GM19463 (cell line): Measurements from ENCODE around the gene CAPN13.

Experiments
- ATAC-seq: cut with Tn5 transposase; IDR thresholded peaks from one replicate; pipeline ENCODE4 v1.9.1; 2021; ENCODE audit warnings: mild to moderate bottlenecking, moderate library complexity; ENCODE audit not compliant: unreplicated experiment

CAPN13 gene

GRCh38 chr2:30807249-30807648 is at the start of gene CAPN13:
CAPN13 (minus strand) TSS chr2:30807446; CDS start chr2:30787325, 20,121 bp downstream.
- ATAC-seq: no peak

- no peak for ATAC-seq
Measured at GRCh38 chr2:30847841-30848240, 40.6 kb upstream of the CAPN13 start.

GRCh38 chr2:30847329-30847728 is 40.1 kb upstream of the CAPN13 start:
- no peak for ATAC-seq

- no peak for ATAC-seq
Measured at GRCh38 chr2:30828586-30828985, 21.3 kb upstream of the CAPN13 start.

GRCh38 chr2:30826916-30827315 is 19.7 kb upstream of the CAPN13 start:
- ATAC-seq: no peak

GRCh38 chr2:30826481-30826880 is 19.2 kb upstream of the CAPN13 start:
- ATAC-seq: no peak

GRCh38 chr2:30823452-30823851 is 16.2 kb upstream of the CAPN13 start:
- no peak for ATAC-seq

GRCh38 chr2:30821960-30822359 is 14.7 kb upstream of the CAPN13 start:
- ATAC-seq: no peak

GRCh38 chr2:30820381-30821055 is 13.3 kb upstream of the CAPN13 start:
- ATAC-seq: no peak

- ATAC-seq: no peak
Measured at GRCh38 chr2:30809938-30810337, 2.7 kb upstream of the CAPN13 start.

- ATAC-seq: no peak
Measured at GRCh38 chr2:30808695-30809094, 1.4 kb upstream of the CAPN13 start.

- ATAC-seq: no peak
Measured at GRCh38 chr2:30803281-30803680, 4.0 kb downstream of the CAPN13 start.

GRCh38 chr2:30802611-30803010 is 4.6 kb downstream of the CAPN13 start:
- no peak for ATAC-seq

GRCh38 chr2:30801821-30802455 is 5.3 kb downstream of the CAPN13 start:
- ATAC-seq: no peak

- no peak for ATAC-seq
Measured at GRCh38 chr2:30800159-30800558, 7.1 kb downstream of the CAPN13 start.

- no peak for ATAC-seq
Measured at GRCh38 chr2:30799366-30799765, 7.9 kb downstream of the CAPN13 start.

GRCh38 chr2:30798536-30798991 is 8.7 kb downstream of the CAPN13 start:
- no peak for ATAC-seq

- ATAC-seq: no peak
Measured at GRCh38 chr2:30797381-30798015, 9.7 kb downstream of the CAPN13 start.

- ATAC-seq: no peak
Measured at GRCh38 chr2:30796699-30797098, 10.5 kb downstream of the CAPN13 start.

- ATAC-seq: no peak
Measured at GRCh38 chr2:30792521-30792920, 14.7 kb downstream of the CAPN13 start.

GRCh38 chr2:30790879-30791278 is 16.4 kb downstream of the CAPN13 start:
- no peak for ATAC-seq

GRCh38 chr2:30789670-30790210 is 17.5 kb downstream of the CAPN13 start:
- no peak for ATAC-seq
